IMR-90 (cell line): Measurements from ENCODE around the gene SARM1. TPM values are rescaled to one million over a fixed set of nuclear protein-coding genes. Genes with fewer than 3 reads are reported as not detected.

Experiments
- ATAC-seq: fragments of 200-7000 bp; cut with Tn5 transposase; 2 replicates; pipeline ENCODE4 v1.9.1; 2020; ENCODE audit warnings: low read depth, mild to moderate bottlenecking, moderate library complexity
- BruUV-seq: library from RNA; stranded (reverse); fragments of 400-500 nt; replicated peaks from 2 replicates; lab custom pipeline; 2021; lab: Mats Ljungman, UMichigan
- CTCF ChIA-PET: fragments of 300-600 bp; formaldehyde crosslinking; extraction: SDS; loops from one replicate; lab custom pipeline; 2021; ENCODE audit warnings: antibody characterized with exemption; lab: Yijun Ruan, JAX
- POLR2A ChIA-PET: fragments of 300-600 bp; sonication (Branson Sonifier 250); formaldehyde crosslinking; loops from one replicate; lab custom pipeline; 2022; ENCODE audit warnings: antibody characterized with exemption; ENCODE audit not compliant: unreplicated experiment; lab: Charles Lee
- DNase-seq: peaks from one replicate; pipeline ENCODE4 v3.0.0; 2013
- H2AFZ ChIP-seq: replicated peaks from 2 replicates; pipeline ENCODE3; 2013; ENCODE audit warnings: low read length, mild to moderate bottlenecking; ENCODE audit not compliant: poor library complexity
- H2AK5ac ChIP-seq: 2 replicates; pipeline ENCODE4 v1.6.1; 2013; ENCODE audit warnings: low read depth, low read length, inconsistent platforms
- H2AK9ac ChIP-seq: replicated peaks from 2 replicates; pipeline ENCODE3; 2013; ENCODE audit warnings: mild to moderate bottlenecking, low read depth, low read length, moderate library complexity; ENCODE audit not compliant: poor library complexity
- H2BK120ac ChIP-seq: 2 replicates; pipeline ENCODE4 v1.6.1; 2013; ENCODE audit warnings: low read depth, low read length, inconsistent platforms
- H2BK15ac ChIP-seq: 3 replicates; pipeline ENCODE4 v1.6.1; 2013; ENCODE audit warnings: low read depth, low read length, inconsistent platforms
- H2BK20ac ChIP-seq: 2 replicates; pipeline ENCODE4 v1.6.1; 2013; ENCODE audit warnings: low read depth, mild to moderate bottlenecking, inconsistent platforms, low read length, moderate library complexity
- H2BK5ac ChIP-seq: 2 replicates; pipeline ENCODE4 v1.6.1; 2013; ENCODE audit warnings: mild to moderate bottlenecking, low read depth, low read length, inconsistent platforms; ENCODE audit not compliant: poor library complexity, severe bottlenecking
- H3K14ac ChIP-seq: replicated peaks from 2 replicates; pipeline ENCODE4 v1.6.1; 2013; ENCODE audit warnings: low read depth, low read length, inconsistent platforms
- H3K18ac ChIP-seq: 2 replicates; pipeline ENCODE4 v1.6.1; 2013; ENCODE audit warnings: low read depth, low read length, control low read depth
- H3K23ac ChIP-seq: 2 replicates; pipeline ENCODE4 v1.6.1; 2013; ENCODE audit warnings: low read depth, low read length, inconsistent platforms
- H3K27ac ChIP-seq: 2 replicates; pipeline ENCODE4 v1.5.1; 2013; ENCODE audit warnings: mild to moderate bottlenecking, control low read depth, low read length; ENCODE audit not compliant: insufficient read depth
- H3K27me3 ChIP-seq: 2 replicates; pipeline ENCODE4 v1.6.1; 2013; ENCODE audit warnings: low read length; ENCODE audit not compliant: control insufficient read depth, insufficient read depth
- H3K36me3 ChIP-seq: 2 replicates; pipeline ENCODE4 v1.6.1; 2013; ENCODE audit warnings: low read length, mixed read lengths; ENCODE audit not compliant: control insufficient read depth, insufficient read depth
- H3K4ac ChIP-seq: 2 replicates; pipeline ENCODE4 v1.6.1; 2013; ENCODE audit warnings: low read depth, low read length, inconsistent platforms
- H3K4me1 ChIP-seq: 2 replicates; pipeline ENCODE4 v1.6.1; 2013; ENCODE audit warnings: low read length, mixed read lengths; ENCODE audit not compliant: control insufficient read depth, insufficient read depth
- H3K4me2 ChIP-seq: 2 replicates; pipeline ENCODE4 v1.6.1; 2013; ENCODE audit warnings: low read depth, mild to moderate bottlenecking, control low read depth, low read length, moderate library complexity
- H3K4me3 ChIP-seq: 2 replicates; pipeline ENCODE4 v1.5.1; 2013; ENCODE audit warnings: low read depth, mild to moderate bottlenecking, control low read depth, low read length, moderate library complexity; ENCODE audit not compliant: insufficient read depth
- H3K56ac ChIP-seq: 2 replicates; pipeline ENCODE4 v1.6.1; 2013; ENCODE audit warnings: low read length, inconsistent platforms; ENCODE audit not compliant: insufficient read depth; ENCODE audit errors: extremely low read depth
- H3K79me1 ChIP-seq, 2 experiments: 2 replicates each; pipeline ENCODE4 v1.6.1; 2013; ENCODE audit warnings: low read length in 2 of 2, inconsistent platforms in 1 of 2, low read depth in 1 of 2
- H3K9ac ChIP-seq: 2 replicates; pipeline ENCODE4 v1.6.1; 2013; ENCODE audit warnings: low read depth, low read length, control low read depth
- H3K9me1 ChIP-seq: 2 replicates; pipeline ENCODE4 v1.6.1; 2013; ENCODE audit warnings: low read length, inconsistent platforms; ENCODE audit not compliant: insufficient read depth
- H3K9me3 ChIP-seq: 2 replicates; pipeline ENCODE4 v1.6.1; 2013; ENCODE audit warnings: low read length; ENCODE audit not compliant: control insufficient read depth, insufficient read depth
- H4K20me1 ChIP-seq: 2 replicates; pipeline ENCODE4 v1.6.1; 2013; ENCODE audit warnings: low read length, inconsistent platforms; ENCODE audit not compliant: insufficient read depth
- H4K5ac ChIP-seq: 2 replicates; pipeline ENCODE4 v1.6.1; 2013; ENCODE audit warnings: mild to moderate bottlenecking, low read depth, low read length, control low read depth
- H4K8ac ChIP-seq, 2 experiments: 2 replicates each; pipeline ENCODE4 v1.6.1; 2013; ENCODE audit warnings: low read depth in 2 of 2, low read length in 2 of 2, control low read depth in 1 of 2, inconsistent platforms in 1 of 2
- H4K91ac ChIP-seq: 2 replicates; pipeline ENCODE4 v1.6.1; 2013; ENCODE audit warnings: low read depth, low read length, inconsistent platforms; ENCODE audit not compliant: insufficient read depth
- BHLHE40 ChIP-seq: fragments of 150-350 bp; IDR thresholded peaks from 2 replicates; pipeline ENCODE4 v1.6.1; 2016; ENCODE audit warnings: mild to moderate bottlenecking, low read depth, low read length
- CEBPB ChIP-seq: IDR thresholded peaks from 2 replicates; pipeline ENCODE4 v1.6.1; 2012; ENCODE audit warnings: low read depth, low read length, improper control_type of control experiment
- FOS ChIP-seq: fragments of 150-350 bp; IDR thresholded peaks from 2 replicates; pipeline ENCODE4 v1.6.1; 2016; ENCODE audit warnings: low read depth, low read length
- MAFK ChIP-seq: IDR thresholded peaks from 2 replicates; pipeline ENCODE4 v1.6.1; 2012; ENCODE audit warnings: low read depth, low read length, improper control_type of control experiment
- MAZ ChIP-seq: IDR thresholded peaks from 2 replicates; pipeline ENCODE4 v1.6.1; 2012; ENCODE audit warnings: low read depth, mild to moderate bottlenecking, low read length, improper control_type of control experiment, moderate library complexity, borderline replicate concordance
- MXI1 ChIP-seq: IDR thresholded peaks from 2 replicates; pipeline ENCODE4 v1.6.1; 2012; ENCODE audit warnings: low read depth, mild to moderate bottlenecking, low read length, moderate library complexity, borderline replicate concordance
- NFE2L2 ChIP-seq: fragments of 150-350 bp; IDR thresholded peaks from 2 replicates; pipeline ENCODE4 v1.6.1; 2016; ENCODE audit warnings: low read depth, mild to moderate bottlenecking, low read length
- POLR2A ChIP-seq: IDR thresholded peaks from 2 replicates; pipeline ENCODE4 v1.6.1; 2012; ENCODE audit warnings: mild to moderate bottlenecking, low read depth, low read length
- RAD21 ChIP-seq: IDR thresholded peaks from 2 replicates; pipeline ENCODE4 v1.6.1; 2012; ENCODE audit warnings: low read length, improper control_type of control experiment
- RCOR1 ChIP-seq: IDR thresholded peaks from 2 replicates; pipeline ENCODE4 v1.6.1; 2012; ENCODE audit warnings: mild to moderate bottlenecking, low read length, improper control_type of control experiment; ENCODE audit not compliant: insufficient replicate concordance
- RFX5 ChIP-seq: IDR thresholded peaks from 2 replicates; pipeline ENCODE4 v1.8.0; 2012; ENCODE audit warnings: low read depth, mild to moderate bottlenecking, low read length, moderate library complexity
- SMC3 ChIP-seq: fragments of 150-350 bp; IDR thresholded peaks from 2 replicates; pipeline ENCODE4 v1.6.1; 2016; ENCODE audit warnings: low read depth, mild to moderate bottlenecking, antibody characterized with exemption, low read length, moderate library complexity
- WGBS, 2 experiments: methylation state at CpG; one replicate each; pipeline versions ENCODE4 v1.1.5 to v1.1.7; 2013; ENCODE audit warnings: missing lambda C conversion rate in 2 of 2; ENCODE audit not compliant: insufficient read length in 1 of 2; ENCODE audit errors: extremely low coverage in 2 of 2; 5-methylcytosine and 5-hydroxymethylcytosine counted together
- dilution Hi-C: fragments of 300-500 bp; cut with HindIII; formaldehyde crosslinking; loops from one replicate; pipeline ENCODE4 v1.14.3; 2018; ENCODE audit warnings: low sequenced_read_pairs; ENCODE audit not compliant: unreplicated experiment
- in situ Hi-C: fragments of 300-500 bp; cut with MboI; formaldehyde crosslinking; loops from 3 replicates; pipeline ENCODE4 v1.14.3; 2019; ENCODE audit warnings: low sequenced_read_pairs, inconsistent platforms, mixed read lengths
- intact Hi-C: fragments of 100-400 bp; cut with micrococcal nuclease; formaldehyde crosslinking; loops from 2 replicates; pipeline ENCODE4 v1.10.0; 2022
- polyA plus RNA-seq, 3 experiments: library from polyadenylated mRNA; depleted of rRNA; stranded (reverse); fragments of >200 nt; gene quantifications; 2 replicates each; pipeline ENCODE4 v1.2.3, GENCODE V29; 2012; ENCODE audit warnings: low replicate concordance in 1 of 3
- total RNA-seq: library from RNA; depleted of rRNA; stranded (reverse); fragments of >200 nt; gene quantifications from 2 replicates; pipeline ENCODE4 v1.2.3, GENCODE V29; 2012
- TF ChIP-seq, protein P1 (sequence below): fragments of 150-350 bp; IDR thresholded peaks from 2 replicates; pipeline ENCODE4 v1.6.1; 2016; ENCODE audit warnings: low read depth, mild to moderate bottlenecking, low read length, moderate library complexity, borderline replicate concordance
- TF ChIP-seq, protein P2 (sequence below): conservative IDR thresholded peaks from 2 replicates; pipeline ENCODE4 v1.5.1; 2012; ENCODE audit warnings: mild to moderate bottlenecking, low read depth, low read length, improper control_type of control experiment
- TF ChIP-seq, protein P3 (sequence below): fragments of 150-350 bp; IDR thresholded peaks from 2 replicates; pipeline ENCODE4 v1.6.1; 2017; ENCODE audit warnings: mild to moderate bottlenecking, antibody characterized with exemption, low read length, low read depth

Gene SARM1
- total and polyA plus RNA-seq, 2 of the 4 experiments (the other 2 are of a cell fraction): 3.4 to 11.4 TPM

DNA sequence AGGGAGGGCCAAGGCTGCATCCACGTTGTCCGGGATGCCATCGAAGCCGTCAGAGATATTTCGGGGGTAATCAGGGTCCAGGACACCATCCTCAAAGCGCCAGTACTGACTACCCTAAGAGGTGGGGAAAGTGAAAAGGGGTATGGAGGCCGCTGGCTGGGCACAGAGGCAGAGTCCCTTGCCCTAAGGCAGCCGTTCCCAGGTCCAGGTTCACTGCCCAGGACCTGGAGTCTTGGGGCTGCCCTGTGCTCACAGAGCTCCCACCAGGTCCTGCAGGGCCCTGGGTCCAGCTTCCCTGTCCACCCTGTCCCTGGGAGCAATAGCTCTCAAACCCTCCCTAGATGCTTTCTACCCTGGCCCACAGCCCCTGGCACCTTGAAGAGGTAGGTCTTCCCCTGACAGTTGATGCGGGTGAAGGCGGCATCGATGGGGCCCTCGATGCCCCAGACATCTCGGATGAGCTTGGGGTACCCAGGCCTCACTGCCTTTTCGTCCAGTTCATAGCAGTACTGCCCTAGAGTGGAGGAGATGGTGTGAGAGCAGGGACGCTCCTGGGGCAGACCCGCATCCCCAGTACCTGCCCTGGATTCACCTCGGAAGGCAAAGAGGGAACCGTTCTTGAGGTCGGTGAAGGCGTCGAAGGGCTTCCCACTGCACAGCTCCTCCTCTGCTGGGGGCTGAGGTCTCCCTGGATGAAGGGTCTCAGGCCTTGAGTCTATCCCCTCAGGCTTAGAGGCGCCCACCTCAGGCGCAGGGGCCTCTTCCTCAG is 2.4 kb upstream of the SARM1 start:
- Histone ChIP-seq H3K14ac (no peak overlapping the region), H2BK20ac (no peak overlapping the region), H3K36me3 (peaks cover 3% of the 10 kb centered on the region; the same call in 1 of the 2 replicates), H2BK15ac (no peak overlapping the region), H2AK5ac (no peak overlapping the region), H3K9me1 (peaks cover 26% of the 10 kb centered on the region), H3K56ac (no peak overlapping the region), H2BK5ac (no peak overlapping the region), H2AK9ac (no peak overlapping the region), H3K9ac (no peak overlapping the region), H3K4me1 (peaks cover 14% of the 10 kb centered on the region; the same call in 1 of the 2 replicates), H3K27ac (no peak overlapping the region), H3K18ac (no peak overlapping the region), H3K4me3 (no peak overlapping the region), H4K5ac (no peak overlapping the region), H4K20me1 (peaks cover 19% of the 10 kb centered on the region), H4K8ac (no peak overlapping the region), H3K4ac (no peak overlapping the region), H2AFZ (no peak overlapping the region), H3K9me3 (no peaks in the 10 kb centered on the region), H2BK120ac (no peak overlapping the region), H3K4me2 (no peak overlapping the region), H3K79me1 (peaks cover 5 to 18% of the 10 kb centered on the region in 2 experiments; a peak in 3 of 4 replicates), H4K91ac (no peak overlapping the region), H3K23ac (no peak overlapping the region), H3K27me3 (no peaks in the 10 kb centered on the region)
- ChIA-PET CTCF (no interaction called here), POLR2A (no interaction called here)
- no peak for DNase-seq
- in situ Hi-C loops (no loop called here), dilution Hi-C loops (no loop called here), intact Hi-C loops (no loop called here)
- 95% methylated on average over 4 of the region's 23 CpGs; no CpG with 5 or more reads in 1 of the 2 experiments for WGBS, 2 experiments
- BruUV-seq: no TSS peak
- ATAC-seq: no peak
- no peak for TF ChIP-seq BHLHE40
- no peak for TF ChIP-seq MXI1
- TF ChIP-seq RFX5: no peak
- TF ChIP-seq RAD21: no peak
- no peak for TF ChIP-seq FOS
- TF ChIP-seq RCOR1: no peak
- TF ChIP-seq MAZ: no peak
- TF ChIP-seq CEBPB: no peak
- no peak for TF ChIP-seq NFE2L2
- TF ChIP-seq, protein P1, sequence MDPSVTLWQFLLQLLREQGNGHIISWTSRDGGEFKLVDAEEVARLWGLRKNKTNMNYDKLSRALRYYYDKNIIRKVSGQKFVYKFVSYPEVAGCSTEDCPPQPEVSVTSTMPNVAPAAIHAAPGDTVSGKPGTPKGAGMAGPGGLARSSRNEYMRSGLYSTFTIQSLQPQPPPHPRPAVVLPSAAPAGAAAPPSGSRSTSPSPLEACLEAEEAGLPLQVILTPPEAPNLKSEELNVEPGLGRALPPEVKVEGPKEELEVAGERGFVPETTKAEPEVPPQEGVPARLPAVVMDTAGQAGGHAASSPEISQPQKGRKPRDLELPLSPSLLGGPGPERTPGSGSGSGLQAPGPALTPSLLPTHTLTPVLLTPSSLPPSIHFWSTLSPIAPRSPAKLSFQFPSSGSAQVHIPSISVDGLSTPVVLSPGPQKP: no peak
- TF ChIP-seq MAFK: no peak
- no peak for TF ChIP-seq SMC3
- TF ChIP-seq, protein P2, sequence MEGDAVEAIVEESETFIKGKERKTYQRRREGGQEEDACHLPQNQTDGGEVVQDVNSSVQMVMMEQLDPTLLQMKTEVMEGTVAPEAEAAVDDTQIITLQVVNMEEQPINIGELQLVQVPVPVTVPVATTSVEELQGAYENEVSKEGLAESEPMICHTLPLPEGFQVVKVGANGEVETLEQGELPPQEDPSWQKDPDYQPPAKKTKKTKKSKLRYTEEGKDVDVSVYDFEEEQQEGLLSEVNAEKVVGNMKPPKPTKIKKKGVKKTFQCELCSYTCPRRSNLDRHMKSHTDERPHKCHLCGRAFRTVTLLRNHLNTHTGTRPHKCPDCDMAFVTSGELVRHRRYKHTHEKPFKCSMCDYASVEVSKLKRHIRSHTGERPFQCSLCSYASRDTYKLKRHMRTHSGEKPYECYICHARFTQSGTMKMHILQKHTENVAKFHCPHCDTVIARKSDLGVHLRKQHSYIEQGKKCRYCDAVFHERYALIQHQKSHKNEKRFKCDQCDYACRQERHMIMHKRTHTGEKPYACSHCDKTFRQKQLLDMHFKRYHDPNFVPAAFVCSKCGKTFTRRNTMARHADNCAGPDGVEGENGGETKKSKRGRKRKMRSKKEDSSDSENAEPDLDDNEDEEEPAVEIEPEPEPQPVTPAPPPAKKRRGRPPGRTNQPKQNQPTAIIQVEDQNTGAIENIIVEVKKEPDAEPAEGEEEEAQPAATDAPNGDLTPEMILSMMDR: no peak
- TF ChIP-seq POLR2A: no peak
- TF ChIP-seq, protein P3, sequence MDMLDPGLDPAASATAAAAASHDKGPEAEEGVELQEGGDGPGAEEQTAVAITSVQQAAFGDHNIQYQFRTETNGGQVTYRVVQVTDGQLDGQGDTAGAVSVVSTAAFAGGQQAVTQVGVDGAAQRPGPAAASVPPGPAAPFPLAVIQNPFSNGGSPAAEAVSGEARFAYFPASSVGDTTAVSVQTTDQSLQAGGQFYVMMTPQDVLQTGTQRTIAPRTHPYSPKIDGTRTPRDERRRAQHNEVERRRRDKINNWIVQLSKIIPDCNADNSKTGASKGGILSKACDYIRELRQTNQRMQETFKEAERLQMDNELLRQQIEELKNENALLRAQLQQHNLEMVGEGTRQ: no peak
